ENCODE data around the gene SUGCT.

GRCh38 chr7:40629891-40630290 lies 495.1 kb downstream of the SUGCT start:
- no peak for TF ChIP-seq POLR2A (IDR thresholded peaks at IDR 0.05)
- TF ChIP-seq CTCF (IDR thresholded peaks at IDR 0.05), result no peak
